ENCODE measurements around the gene PADI2. TPM values are rescaled to one million over a fixed set of nuclear protein-coding genes. Genes with fewer than 3 reads are reported as not detected.

Gene PADI2
- total RNA-seq = under 0.01 and 0.43 TPM in 2 replicates

GRCh38 chr1:17119076-17119772 lies at the start of gene PADI2:
TSS of gene PADI2 (minus strand) at chr1:17119451. CDS start at chr1:17119371, 80 bp downstream.

GRCh38 chr1:17053685-17054410 lies 65.4 kb downstream of the PADI2 start, which contains the start of gene SDHB:
TSS of gene SDHB (minus strand) at chr1:17054032. CDS start at chr1:17054019, 13 bp downstream.

Other genes starting within 250 kb of the PADI2 start
- under 0.01 TPM in 2 replicates for gene RNU1-2, start 223.5 kb downstream of the PADI2 start, total RNA-seq
- gene CROCC, start 197.5 kb downstream of the PADI2 start, total RNA-seq = 9.4 and 22.0 TPM in 2 replicates
- 132 and 185 TPM in 2 replicates for gene MFAP2, start 138.8 kb downstream of the PADI2 start, total RNA-seq
- gene ATP13A2, start 107.5 kb downstream of the PADI2 start, total RNA-seq = 43.2 and 110 TPM in 2 replicates
- 51.8 and 105 TPM in 2 replicates for gene SDHB, start 65.4 kb downstream of the PADI2 start, total RNA-seq
- gene PADI1, start 85.7 kb upstream of the PADI2 start, total RNA-seq = under 0.01 and 1.6 TPM in 2 replicates
- gene PADI3, start 129.6 kb upstream of the PADI2 start, total RNA-seq = 0.11 TPM in 1 of 2 replicates, not detected in the other
- not detected in 2 replicates for gene PADI4, start 188.7 kb upstream of the PADI2 start, total RNA-seq